IMR-90 (cell line): Measurements from ENCODE around the gene SPINT3.

ENCODE experiments used
- BHLHE40 ChIP-seq: fragments of 150-350 bp; IDR thresholded peaks from 2 replicates; pipeline ENCODE4 v1.6.1; 2016; ENCODE audit warnings: mild to moderate bottlenecking, low read depth, low read length
- CEBPB ChIP-seq: IDR thresholded peaks from 2 replicates; pipeline ENCODE4 v1.6.1; 2012; ENCODE audit warnings: low read depth, low read length, improper control_type of control experiment
- FOS ChIP-seq: fragments of 150-350 bp; IDR thresholded peaks from 2 replicates; pipeline ENCODE4 v1.6.1; 2016; ENCODE audit warnings: low read depth, low read length
- MAFK ChIP-seq: IDR thresholded peaks from 2 replicates; pipeline ENCODE4 v1.6.1; 2012; ENCODE audit warnings: low read depth, low read length, improper control_type of control experiment
- MXI1 ChIP-seq: IDR thresholded peaks from 2 replicates; pipeline ENCODE4 v1.6.1; 2012; ENCODE audit warnings: low read depth, mild to moderate bottlenecking, low read length, moderate library complexity, borderline replicate concordance
- POLR2A ChIP-seq: IDR thresholded peaks from 2 replicates; pipeline ENCODE4 v1.6.1; 2012; ENCODE audit warnings: mild to moderate bottlenecking, low read depth, low read length
- RAD21 ChIP-seq: IDR thresholded peaks from 2 replicates; pipeline ENCODE4 v1.6.1; 2012; ENCODE audit warnings: low read length, improper control_type of control experiment
- RFX5 ChIP-seq: IDR thresholded peaks from 2 replicates; pipeline ENCODE4 v1.8.0; 2012; ENCODE audit warnings: low read depth, mild to moderate bottlenecking, low read length, moderate library complexity
- SMC3 ChIP-seq: fragments of 150-350 bp; IDR thresholded peaks from 2 replicates; pipeline ENCODE4 v1.6.1; 2016; ENCODE audit warnings: low read depth, mild to moderate bottlenecking, antibody characterized with exemption, low read length, moderate library complexity
- USF2 ChIP-seq: fragments of 150-350 bp; IDR thresholded peaks from 2 replicates; pipeline ENCODE4 v1.6.1; 2017; ENCODE audit warnings: mild to moderate bottlenecking, antibody characterized with exemption, low read length, low read depth
- TF ChIP-seq, protein P1 (sequence below): conservative IDR thresholded peaks from 2 replicates; pipeline ENCODE4 v1.5.1; 2012; ENCODE audit warnings: mild to moderate bottlenecking, low read depth, low read length, improper control_type of control experiment

DNA sequence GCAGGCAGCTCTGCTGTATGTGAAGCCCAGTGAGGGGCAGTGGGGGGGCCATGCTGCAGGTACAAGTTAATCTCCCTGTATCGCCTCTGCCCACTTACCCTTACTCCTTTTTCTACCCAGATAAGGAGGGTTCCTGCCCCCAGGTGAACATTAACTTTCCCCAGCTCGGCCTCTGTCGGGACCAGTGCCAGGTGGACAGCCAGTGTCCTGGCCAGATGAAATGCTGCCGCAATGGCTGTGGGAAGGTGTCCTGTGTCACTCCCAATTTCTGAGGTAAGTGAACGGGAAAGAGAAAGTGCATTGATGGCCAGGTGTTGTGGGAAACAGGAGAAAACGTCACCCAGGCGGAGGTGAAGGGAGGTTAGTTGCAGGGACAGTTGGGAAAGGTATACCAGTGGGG, 35.6 kb downstream of the SPINT3 start:
- TF ChIP-seq, protein P1, sequence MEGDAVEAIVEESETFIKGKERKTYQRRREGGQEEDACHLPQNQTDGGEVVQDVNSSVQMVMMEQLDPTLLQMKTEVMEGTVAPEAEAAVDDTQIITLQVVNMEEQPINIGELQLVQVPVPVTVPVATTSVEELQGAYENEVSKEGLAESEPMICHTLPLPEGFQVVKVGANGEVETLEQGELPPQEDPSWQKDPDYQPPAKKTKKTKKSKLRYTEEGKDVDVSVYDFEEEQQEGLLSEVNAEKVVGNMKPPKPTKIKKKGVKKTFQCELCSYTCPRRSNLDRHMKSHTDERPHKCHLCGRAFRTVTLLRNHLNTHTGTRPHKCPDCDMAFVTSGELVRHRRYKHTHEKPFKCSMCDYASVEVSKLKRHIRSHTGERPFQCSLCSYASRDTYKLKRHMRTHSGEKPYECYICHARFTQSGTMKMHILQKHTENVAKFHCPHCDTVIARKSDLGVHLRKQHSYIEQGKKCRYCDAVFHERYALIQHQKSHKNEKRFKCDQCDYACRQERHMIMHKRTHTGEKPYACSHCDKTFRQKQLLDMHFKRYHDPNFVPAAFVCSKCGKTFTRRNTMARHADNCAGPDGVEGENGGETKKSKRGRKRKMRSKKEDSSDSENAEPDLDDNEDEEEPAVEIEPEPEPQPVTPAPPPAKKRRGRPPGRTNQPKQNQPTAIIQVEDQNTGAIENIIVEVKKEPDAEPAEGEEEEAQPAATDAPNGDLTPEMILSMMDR, result no peak
- TF ChIP-seq FOS (no peak), MAFK (no peak), POLR2A (no peak), MXI1 (no peak), SMC3 (no peak), RAD21 (no peak), USF2 (no peak), CEBPB (no peak), BHLHE40 (no peak), RFX5 (no peak)
